ENCODE data around the gene DMKN. TPM values are rescaled to one million over a fixed set of nuclear protein-coding genes. Genes with fewer than 3 reads are reported as not detected.
A peak's percentile ranks its signal among the peaks of the same experiment; 100 is the strongest.
"Not testable (repeated sequence)": the region's sequence is repeated elsewhere in the genome, so short reads cannot be mapped to it uniquely, and the experiment has no call there.

Gene DMKN
- total RNA-seq, 1 experiment from 2014 or later, result 16.7 TPM

- DNase-seq (ENCODE audit: low read depth, low spot score), result no peak
- in situ Hi-C loops (cut with HindIII; ENCODE audit: low pct_unique_long_range_greater_than_20kb, low sequenced_read_pairs), result no loop called here
These were observed 27.2 kb downstream of the DMKN start for GRCh38 chr19:35486268-35486708.

GRCh38 chr19:35484252-35485036 is 29.0 kb downstream of the DMKN start:
- in situ Hi-C loops (cut with HindIII; ENCODE audit: low pct_unique_long_range_greater_than_20kb, low sequenced_read_pairs), result no loop called here
- no peak for DNase-seq (ENCODE audit: low read depth, low spot score)

GRCh38 chr19:35483089-35483488 is 30.4 kb downstream of the DMKN start:
- no peak for DNase-seq (ENCODE audit: low read depth, low spot score)
- in situ Hi-C loops (cut with HindIII; ENCODE audit: low pct_unique_long_range_greater_than_20kb, low sequenced_read_pairs), result no loop called here

- no peak for DNase-seq (ENCODE audit: low read depth, low spot score)
- in situ Hi-C loops (cut with HindIII; ENCODE audit: low pct_unique_long_range_greater_than_20kb, low sequenced_read_pairs), result no loop called here
These were observed 34.4 kb downstream of the DMKN start for GRCh38 chr19:35478794-35479677.

- in situ Hi-C loops (cut with HindIII; ENCODE audit: low pct_unique_long_range_greater_than_20kb, low sequenced_read_pairs), result no loop called here
- DNase-seq (ENCODE audit: low read depth, low spot score), result peak; percentile 33
These were observed 37.3 kb downstream of the DMKN start for GRCh38 chr19:35476149-35476548.

GRCh38 chr19:35474594-35474993 is 38.9 kb downstream of the DMKN start:
- DNase-seq (ENCODE audit: low read depth, low spot score); in situ Hi-C loops (cut with HindIII; ENCODE audit: low pct_unique_long_range_greater_than_20kb, low sequenced_read_pairs): not testable (repeated sequence)

GRCh38 chr19:35474104-35474503 is 39.3 kb downstream of the DMKN start:
- no peak for DNase-seq (ENCODE audit: low read depth, low spot score)
- in situ Hi-C loops (cut with HindIII; ENCODE audit: low pct_unique_long_range_greater_than_20kb, low sequenced_read_pairs), result no loop called here

GRCh38 chr19:35471946-35472345 is 41.5 kb downstream of the DMKN start:
- in situ Hi-C loops (cut with HindIII; ENCODE audit: low pct_unique_long_range_greater_than_20kb, low sequenced_read_pairs), result no loop called here
- DNase-seq (ENCODE audit: low read depth, low spot score), result no peak

GRCh38 chr19:35471075-35471474 is 42.4 kb downstream of the DMKN start:
- in situ Hi-C loops (cut with HindIII; ENCODE audit: low pct_unique_long_range_greater_than_20kb, low sequenced_read_pairs); DNase-seq (ENCODE audit: low read depth, low spot score): not testable (repeated sequence)

- in situ Hi-C loops (cut with HindIII; ENCODE audit: low pct_unique_long_range_greater_than_20kb, low sequenced_read_pairs), result no loop called here
These were observed 43.3 kb downstream of the DMKN start for GRCh38 chr19:35470128-35470527.

GRCh38 chr19:35468637-35469036 is 44.8 kb downstream of the DMKN start:
- in situ Hi-C loops (cut with HindIII; ENCODE audit: low pct_unique_long_range_greater_than_20kb, low sequenced_read_pairs), result no loop called here
- DNase-seq (ENCODE audit: low read depth, low spot score), result peak; percentile 73

More at GRCh38 chr19:35470128-35470527, 43.3 kb downstream of the DMKN start:
- DNase-seq (ENCODE audit: low read depth, low spot score), result no peak

GRCh38 chr19:35466259-35466658 is 47.2 kb downstream of the DMKN start:
- in situ Hi-C loops (cut with HindIII; ENCODE audit: low pct_unique_long_range_greater_than_20kb, low sequenced_read_pairs), result no loop called here
- DNase-seq (ENCODE audit: low read depth, low spot score), result no peak

- in situ Hi-C loops (cut with HindIII; ENCODE audit: low pct_unique_long_range_greater_than_20kb, low sequenced_read_pairs); DNase-seq (ENCODE audit: low read depth, low spot score): not testable (repeated sequence)
These were observed 50.5 kb downstream of the DMKN start for GRCh38 chr19:35462956-35463355.

GRCh38 chr19:35462476-35462953 is 50.9 kb downstream of the DMKN start:
- in situ Hi-C loops (cut with HindIII; ENCODE audit: low pct_unique_long_range_greater_than_20kb, low sequenced_read_pairs), result no loop called here
- no peak for DNase-seq (ENCODE audit: low read depth, low spot score)

GRCh38 chr19:35461788-35462187 is 51.7 kb downstream of the DMKN start:
- in situ Hi-C loops (cut with HindIII; ENCODE audit: low pct_unique_long_range_greater_than_20kb, low sequenced_read_pairs); DNase-seq (ENCODE audit: low read depth, low spot score): not testable (repeated sequence)

- DNase-seq (ENCODE audit: low read depth, low spot score), result no peak
- in situ Hi-C loops (cut with HindIII; ENCODE audit: low pct_unique_long_range_greater_than_20kb, low sequenced_read_pairs), result no loop called here
These were observed 52.4 kb downstream of the DMKN start for GRCh38 chr19:35461060-35461459.

GRCh38 chr19:35460608-35461007 is 52.8 kb downstream of the DMKN start:
- in situ Hi-C loops (cut with HindIII; ENCODE audit: low pct_unique_long_range_greater_than_20kb, low sequenced_read_pairs), result no loop called here
- no peak for DNase-seq (ENCODE audit: low read depth, low spot score)

GRCh38 chr19:35459414-35460082 is 53.9 kb downstream of the DMKN start:
- no peak for DNase-seq (ENCODE audit: low read depth, low spot score)
- in situ Hi-C loops (cut with HindIII; ENCODE audit: low pct_unique_long_range_greater_than_20kb, low sequenced_read_pairs), result no loop called here
